Pons (tissue), 1 donor: Measurements from ENCODE around the gene MACROD1.

Source experiments
- DNase-seq: peaks from one replicate; pipeline ENCODE4 v3.0.0-alpha.2; 2016; ENCODE audit warnings: low spot score

MACROD1 gene

GRCh38 chr11:64152841-64153691, 12.8 kb downstream of the MACROD1 start:
- peak; percentile 24 for DNase-seq

- no peak for DNase-seq
These were observed 14.6 kb downstream of the MACROD1 start for GRCh38 chr11:64151337-64151736.

- DNase-seq: no peak
These were observed 15.3 kb downstream of the MACROD1 start for GRCh38 chr11:64150481-64151239.

DNA sequence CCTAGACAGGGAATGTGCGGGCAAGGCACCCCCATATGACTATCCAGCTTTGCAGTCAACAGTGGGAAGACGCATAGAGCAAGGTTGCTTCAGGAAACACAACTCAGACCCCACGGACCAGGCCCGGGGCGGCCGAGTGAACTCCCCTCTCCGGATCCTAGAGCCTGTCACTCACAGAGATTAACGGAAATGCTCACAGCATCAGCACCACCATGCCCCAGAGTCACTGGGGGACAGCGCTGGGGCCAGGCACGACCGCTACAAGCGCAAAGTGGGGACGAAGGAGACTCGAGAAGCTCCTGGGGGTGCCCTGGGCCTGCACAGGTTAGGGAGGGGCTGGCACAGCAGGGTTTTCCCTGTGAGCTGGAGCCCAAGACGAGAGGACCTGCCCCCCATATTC, 15.9 kb downstream of the MACROD1 start:
- DNase-seq: no peak

GRCh38 chr11:64148917-64149617, 16.8 kb downstream of the MACROD1 start:
- DNase-seq: no peak

DNA sequence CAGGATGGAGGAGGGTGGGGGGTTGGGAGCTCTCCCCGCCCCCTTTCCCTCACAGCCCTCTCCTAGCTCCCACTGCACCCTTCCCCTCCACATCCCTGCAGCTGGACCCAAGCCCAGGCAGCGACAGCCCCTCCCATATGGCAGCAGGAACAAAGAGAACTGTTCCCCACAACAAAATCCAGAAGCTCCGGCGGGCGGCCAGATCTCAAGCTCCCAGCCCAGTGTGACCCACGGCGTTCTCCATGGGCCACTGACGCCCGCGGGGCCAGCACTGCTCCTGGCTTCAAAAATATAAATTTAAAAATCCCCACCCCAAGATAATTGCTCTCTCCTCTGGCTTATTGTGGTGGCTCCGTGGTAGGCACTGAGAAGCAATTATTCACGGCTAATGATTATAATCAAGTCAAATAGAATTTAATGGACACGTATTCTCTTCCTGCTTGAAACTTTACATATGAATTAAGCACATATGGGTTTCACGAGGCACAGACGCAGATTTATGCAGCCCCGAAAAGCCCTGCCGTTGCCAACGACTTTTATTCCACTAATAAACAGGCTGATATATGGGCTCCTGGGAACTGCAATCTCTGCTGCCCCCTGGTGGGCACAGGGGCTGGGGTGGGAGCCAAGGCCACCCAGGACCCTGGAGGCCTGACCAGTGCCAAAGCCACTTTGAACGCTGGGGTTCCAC, 17.5 kb downstream of the MACROD1 start:
- DNase-seq: peak; percentile 94

GRCh38 chr11:64146036-64146955, 19.6 kb downstream of the MACROD1 start:
- peak; percentile 32 for DNase-seq

DNA sequence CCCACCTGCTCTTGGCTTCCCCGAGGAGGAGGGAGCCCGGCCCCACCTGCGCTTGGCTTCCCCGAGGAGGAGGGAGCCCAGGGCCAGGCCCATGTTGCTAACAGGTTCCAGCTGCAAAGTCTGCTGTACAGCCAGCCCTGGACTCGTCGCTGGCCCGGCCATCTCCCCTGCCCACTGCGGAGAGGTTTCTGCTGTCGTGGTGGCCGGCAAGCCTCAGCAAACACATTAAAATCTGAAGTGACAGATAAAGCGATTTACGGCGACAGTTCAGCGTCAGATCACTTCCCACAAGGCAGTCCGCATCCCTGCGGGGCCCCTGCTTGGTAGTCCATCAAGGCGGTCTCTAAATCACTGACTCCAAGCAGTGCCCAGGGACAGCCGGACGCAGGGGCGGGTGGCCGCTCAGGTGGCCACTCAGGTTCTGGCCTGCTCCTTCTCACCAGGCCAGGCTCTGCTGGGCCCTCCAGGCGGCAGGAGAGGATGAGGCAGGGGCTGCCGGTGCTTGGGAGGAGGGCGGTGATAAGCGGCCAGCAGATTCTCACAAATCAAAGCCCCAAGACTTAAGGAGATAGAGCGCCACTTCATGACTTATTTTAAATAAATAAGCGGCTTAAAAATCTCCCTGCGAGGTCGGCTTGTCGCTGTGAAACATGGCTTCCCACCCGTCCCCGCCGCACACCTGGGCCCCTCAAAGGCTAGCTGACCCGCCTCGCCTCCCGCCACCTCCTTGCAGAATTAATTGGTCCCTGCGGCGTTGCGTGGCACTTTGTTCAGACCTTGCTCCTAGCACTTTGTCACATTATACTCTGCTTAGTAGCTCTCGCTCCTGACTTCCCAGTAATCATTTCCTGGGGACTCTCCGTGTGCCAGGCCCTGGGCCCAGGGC, 21.1 kb downstream of the MACROD1 start:
- DNase-seq: no peak

DNA sequence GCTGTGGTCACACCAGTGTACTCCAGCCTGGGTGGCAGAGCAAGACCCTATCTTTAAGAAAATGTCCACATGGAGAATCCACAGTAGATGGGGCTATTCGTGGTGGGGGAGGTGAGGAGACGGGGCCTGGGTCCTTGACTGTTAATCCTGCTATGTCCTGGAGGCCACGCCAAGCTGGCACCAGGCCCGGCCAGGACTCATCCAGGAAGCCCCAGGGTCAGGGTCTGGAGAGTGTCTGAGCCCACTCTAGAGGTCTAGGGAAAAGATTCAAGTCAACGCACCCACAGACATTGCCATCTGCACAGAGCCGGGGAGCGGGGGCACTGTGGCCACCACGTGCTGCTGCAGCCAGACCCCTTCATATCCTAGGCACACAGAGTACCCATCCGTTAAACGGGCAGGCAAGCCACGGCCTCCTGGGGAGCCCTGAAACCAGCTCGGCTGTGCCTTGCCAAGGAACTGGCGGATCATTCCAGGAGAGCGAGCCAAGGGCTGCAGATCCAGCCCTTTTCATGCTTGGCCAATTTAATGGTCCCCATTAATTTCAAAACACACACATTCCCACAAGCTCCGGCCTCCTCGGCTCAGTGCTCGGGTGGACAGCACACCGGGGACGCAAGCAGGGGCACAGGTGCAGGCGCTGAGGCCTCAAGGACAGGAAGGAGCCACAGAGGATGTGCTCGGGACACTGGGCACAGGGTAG, 24.7 kb downstream of the MACROD1 start:
- no peak for DNase-seq

GRCh38 chr11:64140082-64140481, 25.8 kb downstream of the MACROD1 start:
- DNase-seq: no peak

- no peak for DNase-seq
These were observed 26.9 kb downstream of the MACROD1 start for GRCh38 chr11:64139049-64139448.

DNA sequence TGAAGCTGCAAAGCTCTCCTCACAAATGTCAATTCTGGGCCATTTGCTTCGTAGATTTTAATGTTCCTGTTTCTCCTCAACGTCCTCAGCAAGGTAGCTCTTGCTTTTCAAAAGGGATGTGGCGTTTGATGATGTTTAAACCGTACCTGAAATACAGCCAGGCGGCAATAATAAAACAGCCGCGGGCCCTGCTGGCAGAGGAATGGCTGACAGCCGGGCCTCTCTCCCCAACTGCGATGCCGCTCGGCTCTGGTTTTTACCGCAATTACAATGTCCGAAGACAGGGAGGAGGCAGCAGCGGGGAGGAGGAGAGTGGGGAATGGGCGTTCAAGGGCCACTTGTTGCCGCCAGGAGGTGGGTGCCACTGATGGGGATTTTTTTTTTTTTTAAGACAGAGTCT, 27.5 kb downstream of the MACROD1 start:
- no peak for DNase-seq

- DNase-seq: no peak
These were observed 29.0 kb downstream of the MACROD1 start for GRCh38 chr11:64136765-64137441.

DNA sequence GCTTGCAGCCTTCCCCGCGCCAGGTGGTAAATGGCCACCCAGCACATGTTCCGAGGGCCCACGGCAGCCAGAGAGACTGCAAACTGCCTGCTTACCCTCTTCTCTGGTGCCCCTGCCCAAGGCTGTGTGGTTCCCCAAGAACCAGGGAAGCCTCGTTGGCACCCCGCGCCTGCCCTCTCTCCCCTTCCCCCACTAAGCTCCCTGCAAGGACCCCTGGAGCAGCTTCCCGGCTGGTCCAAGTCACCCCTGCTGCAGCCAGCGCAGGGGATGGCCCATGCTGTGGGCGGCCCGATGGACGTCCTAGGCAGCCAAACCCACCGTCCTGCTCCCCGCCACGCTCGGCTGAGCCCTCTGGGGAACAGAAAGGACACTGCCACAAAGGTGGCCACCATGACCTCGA, 30.2 kb downstream of the MACROD1 start:
- no peak for DNase-seq

- DNase-seq: no peak
These were observed 30.9 kb downstream of the MACROD1 start for GRCh38 chr11:64134963-64135362.

DNA sequence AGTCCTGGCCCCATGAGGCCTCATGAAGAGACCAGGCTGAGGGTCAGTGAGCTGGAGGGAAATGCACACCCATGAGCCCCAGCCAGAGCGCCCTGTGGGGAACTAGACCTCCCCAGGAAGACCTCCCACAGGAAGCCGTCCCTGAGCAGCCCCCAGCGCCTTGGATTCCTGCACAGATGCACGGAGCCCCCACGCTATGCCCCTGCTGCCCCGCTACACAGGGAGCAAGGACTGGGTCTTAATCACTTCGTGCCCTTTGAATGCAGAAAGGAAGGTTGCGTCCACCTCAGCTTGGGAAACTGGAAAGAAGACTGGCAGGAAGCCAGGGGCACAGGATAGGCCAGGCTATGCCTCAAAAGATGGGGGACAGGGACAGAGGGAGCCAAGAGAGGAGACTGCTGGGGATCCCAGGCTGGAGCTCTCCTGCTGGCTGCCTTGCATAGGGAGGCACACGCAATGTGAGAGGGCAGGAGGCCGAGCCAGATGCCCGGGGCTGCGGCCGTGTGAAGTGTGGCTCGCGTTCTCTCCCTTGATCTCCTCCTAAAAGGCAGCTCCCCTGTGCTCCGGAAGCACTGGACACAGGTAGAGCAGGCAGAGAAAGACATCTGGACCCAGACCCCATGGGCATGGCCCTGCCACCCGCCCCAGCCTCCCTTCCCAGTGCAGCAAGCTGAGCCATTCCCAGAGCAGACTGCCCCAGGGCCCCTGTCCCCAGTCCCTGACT, 32.8 kb downstream of the MACROD1 start:
- no peak for DNase-seq

DNA sequence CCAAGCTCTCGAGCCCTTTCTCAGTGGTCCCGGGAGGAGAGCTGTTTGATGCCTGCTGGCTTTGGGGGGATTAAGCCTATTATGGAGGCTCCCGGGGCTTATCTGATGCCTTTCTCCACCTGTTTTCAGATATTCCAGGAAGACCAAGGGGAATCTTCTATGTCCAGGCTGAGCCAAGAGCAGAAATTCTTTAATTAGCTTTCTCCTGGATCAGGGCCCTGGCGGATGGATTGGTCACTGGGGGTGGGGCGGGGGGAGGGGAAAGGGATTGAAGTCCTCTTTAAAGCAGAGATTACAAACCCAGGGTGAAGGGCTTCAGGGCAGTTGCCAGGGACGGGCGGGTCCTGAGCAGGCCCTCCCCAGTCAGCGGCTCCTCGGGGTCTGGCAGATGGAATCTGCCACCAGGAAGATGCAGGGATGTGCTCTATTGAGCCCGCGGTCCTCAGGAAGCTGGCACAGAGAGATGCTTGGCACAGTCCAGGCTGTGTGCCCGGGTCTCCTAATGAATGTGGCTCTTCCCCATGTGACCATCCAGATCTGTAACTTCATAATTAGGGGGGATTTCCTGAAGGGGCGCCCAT, 33.6 kb downstream of the MACROD1 start:
- peak; percentile 42 for DNase-seq
